GM21723 (cell line): ENCODE measurements around the gene FNBP1L.

Experiments used
- ATAC-seq: cut with Tn5 transposase; IDR thresholded peaks from one replicate; pipeline ENCODE4 v1.9.1; 2021; ENCODE audit warnings: mild to moderate bottlenecking, moderate library complexity; ENCODE audit not compliant: unreplicated experiment

Gene FNBP1L

GRCh38 chr1:93447481-93448291 lies at the start of gene FNBP1L:
TSS of gene FNBP1L (plus strand) at chr1:93448118. CDS start at chr1:93448282, 164 bp downstream.
- no peak for ATAC-seq

GRCh38 chr1:93399781-93400180 lies 48.1 kb upstream of the FNBP1L start:
- ATAC-seq: no peak

GRCh38 chr1:93408203-93408602 lies 39.7 kb upstream of the FNBP1L start:
- no peak for ATAC-seq

GRCh38 chr1:93411000-93411399 lies 36.9 kb upstream of the FNBP1L start:
- ATAC-seq: no peak

- ATAC-seq: no peak
Observed at GRCh38 chr1:93414749-93415148, 33.2 kb upstream of the FNBP1L start.

- no peak for ATAC-seq
Observed at GRCh38 chr1:93415296-93415695, 32.6 kb upstream of the FNBP1L start.

GRCh38 chr1:93416183-93416582 lies 31.7 kb upstream of the FNBP1L start:
- no peak for ATAC-seq

GRCh38 chr1:93419344-93419743 lies 28.6 kb upstream of the FNBP1L start:
- ATAC-seq: no peak

GRCh38 chr1:93420400-93420799 lies 27.5 kb upstream of the FNBP1L start:
- no peak for ATAC-seq

GRCh38 chr1:93426181-93426580 lies 21.7 kb upstream of the FNBP1L start:
- ATAC-seq: no peak

- no peak for ATAC-seq
Observed at GRCh38 chr1:93427656-93428055, 20.3 kb upstream of the FNBP1L start.

- no peak for ATAC-seq
Observed at GRCh38 chr1:93433407-93433961, 14.4 kb upstream of the FNBP1L start.

GRCh38 chr1:93434088-93434487 lies 13.8 kb upstream of the FNBP1L start:
- ATAC-seq: no peak

- ATAC-seq: no peak
Observed at GRCh38 chr1:93434987-93435386, 12.9 kb upstream of the FNBP1L start.

GRCh38 chr1:93435443-93435842 lies 12.5 kb upstream of the FNBP1L start:
- no peak for ATAC-seq

- ATAC-seq: no peak
Observed at GRCh38 chr1:93436496-93436895, 11.4 kb upstream of the FNBP1L start.

GRCh38 chr1:93437976-93438605 lies 9.8 kb upstream of the FNBP1L start:
- no peak for ATAC-seq

- no peak for ATAC-seq
Observed at GRCh38 chr1:93438716-93439115, 9.2 kb upstream of the FNBP1L start.

GRCh38 chr1:93440272-93440671 lies 7.6 kb upstream of the FNBP1L start:
- ATAC-seq: no peak

- no peak for ATAC-seq
Observed at GRCh38 chr1:93440706-93441105, 7.2 kb upstream of the FNBP1L start.

GRCh38 chr1:93441589-93441988 lies 6.3 kb upstream of the FNBP1L start:
- ATAC-seq: no peak

- no peak for ATAC-seq
Observed at GRCh38 chr1:93442008-93442666, 5.8 kb upstream of the FNBP1L start.
